ENCODE data around the gene SLC30A1. TPM values are rescaled to one million over a fixed set of nuclear protein-coding genes. Genes with fewer than 3 reads are reported as not detected.

Gene SLC30A1
- total and polyA plus RNA-seq, 2 of the 13 experiments (the other 11 are each of a cell fraction or from before 2014, with no cell fraction given), result 5.9 to 24.4 TPM

- TF ChIP-seq KDM1A (CRISPR knock-in tag; IDR thresholded peaks at IDR 0.05) (peak; percentile 22; the same call in 1 of the 2 replicates), MIXL1 (CRISPR knock-in tag; IDR thresholded peaks at IDR 0.05) (0 out of 2 replicates have a peak, but pooled peaks have one; percentile 22), ZNF414 (CRISPR knock-in tag; IDR thresholded peaks at IDR 0.05) (no peak), ZNF710 (CRISPR knock-in tag; IDR thresholded peaks at IDR 0.05; ENCODE audit: borderline replicate concordance) (no peak), ZNF572 (CRISPR knock-in tag; IDR thresholded peaks at IDR 0.05) (no peak), HMGXB4 (CRISPR knock-in tag; IDR thresholded peaks at IDR 0.05; ENCODE audit: borderline replicate concordance in 1 of 2, low read depth in 1 of 2) (no peak), GFI1 (CRISPR knock-in tag; IDR thresholded peaks at IDR 0.05; ENCODE audit: borderline replicate concordance) (no peak), ZBTB26 (CRISPR knock-in tag; IDR thresholded peaks at IDR 0.05; ENCODE audit: borderline replicate concordance) (no peak), HOXD1 (CRISPR knock-in tag; IDR thresholded peaks at IDR 0.05) (no peak), ZNF546 (CRISPR knock-in tag; conservative IDR thresholded peaks at IDR 0.05) (no peak), MTF1 (CRISPR knock-in tag; IDR thresholded peaks at IDR 0.05) (peak; percentile 95), KLF15 (CRISPR knock-in tag; IDR thresholded peaks at IDR 0.05; ENCODE audit: borderline replicate concordance) (no peak), ETS1 (CRISPR knock-in tag; IDR thresholded peaks at IDR 0.05) (no peak), ZNF704 (CRISPR knock-in tag; IDR thresholded peaks at IDR 0.05; ENCODE audit: borderline replicate concordance) (no peak)
These were observed 32.0 kb upstream of the SLC30A1 start (continued) for GRCh38 chr1:211610779-211611556.

Measured in HepG2 (cell line).